Right forelimb (tissue), 1 donor: ENCODE data around the gene SLC1A2.

Experiments
- DNase-seq: peaks from one replicate; pipeline ENCODE4 v3.0.0-alpha.2; 2018

SLC1A2 gene

GRCh38 chr11:35412285-35412684 is 7.1 kb downstream of the SLC1A2 start:
- no peak for DNase-seq

DNA sequence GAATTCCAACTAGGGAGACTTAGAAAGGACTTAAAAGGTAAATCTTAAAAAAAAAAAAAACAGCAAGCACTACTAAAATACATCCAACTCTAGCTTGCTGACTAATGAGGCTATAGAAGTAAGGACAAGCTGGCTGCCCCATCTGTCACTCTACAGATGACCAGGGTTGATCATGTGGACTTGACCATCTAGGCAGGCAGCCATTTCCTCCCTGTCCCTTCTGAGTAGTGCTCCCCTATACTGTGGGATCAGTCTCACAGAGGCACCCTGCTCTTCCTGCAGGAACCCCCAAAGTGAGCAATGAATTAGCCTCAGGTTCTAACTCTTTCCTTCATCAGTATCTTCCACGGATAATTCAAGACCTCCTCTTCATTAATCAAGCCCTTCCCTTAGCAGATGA is 12.3 kb downstream of the SLC1A2 start:
- no peak for DNase-seq

DNA sequence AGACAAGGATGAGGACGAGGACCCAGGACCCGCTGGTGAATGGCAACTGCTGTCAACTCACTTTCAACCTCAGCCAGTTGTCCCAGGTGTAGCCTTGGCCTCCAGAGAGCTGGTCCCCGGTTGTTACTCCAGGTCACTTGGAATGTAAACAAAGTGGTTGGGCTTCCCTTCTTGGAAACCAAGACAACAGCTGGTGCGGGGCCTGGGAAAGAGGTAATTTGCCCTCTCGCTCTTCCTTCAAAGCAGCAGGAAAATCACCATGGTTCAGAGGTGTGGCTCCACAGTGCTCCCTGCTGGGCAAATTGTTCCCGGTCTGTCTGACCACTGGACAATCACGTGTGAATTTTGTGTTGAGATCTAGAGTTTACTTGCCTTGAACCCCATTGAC is 15.0 kb downstream of the SLC1A2 start:
- DNase-seq: no peak

DNA sequence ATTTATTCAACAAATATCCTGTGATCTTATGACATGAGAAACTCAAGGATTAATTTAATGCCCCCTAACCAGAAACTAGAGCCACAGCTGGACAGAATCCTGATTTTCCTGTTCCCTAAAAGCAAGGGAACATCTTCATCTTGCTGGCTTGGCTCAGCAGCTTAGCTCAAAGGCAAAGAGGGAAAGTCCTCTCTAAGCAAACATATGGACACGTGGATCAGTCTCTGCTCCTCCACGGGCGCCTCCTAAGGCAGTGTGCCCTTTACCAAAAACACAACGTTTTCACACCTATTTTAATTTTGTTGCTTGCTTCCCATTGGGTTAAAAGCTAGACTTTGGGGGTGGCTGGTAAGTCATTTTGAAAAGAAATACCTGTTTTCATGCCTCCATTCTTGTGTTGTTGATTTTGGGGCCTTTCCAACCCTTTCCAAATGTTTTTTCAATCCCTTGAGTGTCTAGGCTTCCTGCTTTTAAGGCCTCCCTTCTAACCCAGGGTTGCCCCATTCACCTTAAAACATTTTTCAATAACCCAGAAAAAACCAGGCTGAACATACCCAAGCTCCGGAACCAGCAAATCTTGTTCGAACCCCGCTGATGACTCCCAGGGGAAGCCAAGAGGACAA is 15.5 kb downstream of the SLC1A2 start:
- DNase-seq: no peak

DNA sequence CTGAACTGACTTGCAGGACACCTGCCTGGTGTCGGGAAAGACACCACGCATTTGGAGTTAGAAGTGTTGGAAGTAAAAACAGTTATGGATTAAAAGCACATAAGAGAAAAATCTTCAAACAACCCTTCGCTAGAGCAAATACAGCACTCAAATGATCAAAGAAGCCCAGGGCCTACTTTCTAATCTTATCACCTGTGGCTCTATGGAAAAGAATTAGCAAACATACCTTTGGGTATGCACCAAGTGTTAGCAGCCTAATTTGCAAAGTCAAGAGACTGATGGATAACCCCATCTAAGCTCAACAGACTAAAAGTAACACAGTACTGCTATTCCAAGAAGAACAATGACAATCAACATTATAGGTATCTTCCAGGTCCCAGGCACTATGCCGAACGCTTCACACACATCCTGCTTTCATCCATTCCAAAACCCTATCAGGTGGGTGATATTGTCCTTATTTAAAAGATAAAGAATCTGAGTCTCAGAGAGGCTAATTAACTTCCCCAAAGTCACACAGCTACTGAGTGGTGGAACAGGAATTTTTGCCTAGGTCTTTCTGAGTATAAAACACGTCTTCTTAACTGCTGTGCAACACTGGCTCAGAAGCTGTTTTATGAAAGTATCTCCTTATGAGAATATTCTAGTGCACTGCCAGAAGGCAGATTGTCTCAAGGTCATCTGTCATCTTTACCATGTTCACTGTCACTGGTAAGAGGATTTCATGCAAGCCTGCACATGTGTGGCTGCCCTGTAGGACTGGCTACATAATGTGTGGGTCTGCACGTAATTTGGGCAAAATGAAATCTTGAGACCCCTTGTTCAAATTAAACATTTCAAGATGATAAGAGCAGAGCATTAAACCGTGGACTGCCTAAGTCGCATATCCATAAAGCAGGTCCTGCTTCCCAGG is 16.4 kb downstream of the SLC1A2 start:
- no peak for DNase-seq

- DNase-seq: no peak
Measured at GRCh38 chr11:35398881-35399280, 20.5 kb downstream of the SLC1A2 start.

- no peak for DNase-seq
Measured at GRCh38 chr11:35394941-35395340, 24.4 kb downstream of the SLC1A2 start.

GRCh38 chr11:35393098-35393497 is 26.3 kb downstream of the SLC1A2 start:
- DNase-seq: no peak

DNA sequence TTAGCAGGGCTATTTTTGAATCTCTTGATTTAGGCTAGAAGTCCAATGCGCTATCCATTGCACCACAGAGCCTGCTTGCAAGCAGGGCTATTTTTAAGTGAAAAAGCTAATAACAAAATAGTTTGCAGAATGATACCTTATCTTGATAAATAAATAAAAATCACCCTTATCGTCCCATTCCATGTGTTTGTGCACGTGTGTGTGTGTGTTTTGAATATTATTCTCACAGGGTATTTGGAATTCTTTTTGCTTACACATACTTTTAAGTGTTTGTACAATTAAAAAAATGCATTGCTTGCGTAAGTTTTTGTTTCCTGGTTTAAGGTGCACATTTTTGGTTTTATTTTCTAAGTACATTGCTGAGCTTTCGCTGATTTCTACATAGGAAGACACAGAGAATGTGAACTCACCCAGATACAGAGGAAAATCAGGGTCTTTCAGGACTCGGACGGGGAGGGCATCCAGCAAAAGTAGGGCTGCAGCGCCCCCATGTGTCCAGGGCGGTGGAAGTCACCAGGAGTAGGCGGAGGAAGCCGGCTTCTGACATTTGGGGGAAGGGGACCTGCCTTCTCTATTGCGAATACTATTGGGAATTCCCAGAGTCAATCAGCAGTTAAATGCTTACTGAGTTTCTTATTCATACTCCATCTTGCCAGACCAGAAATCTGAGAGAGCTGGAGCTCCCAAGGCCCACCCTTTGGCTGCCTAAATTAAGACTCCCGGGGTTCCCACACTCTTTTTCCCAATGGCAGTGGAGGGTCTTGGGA is 27.3 kb downstream of the SLC1A2 start:
- peak; percentile 95 for DNase-seq

GRCh38 chr11:35390737-35391682 is 28.3 kb downstream of the SLC1A2 start:
- no peak for DNase-seq

DNA sequence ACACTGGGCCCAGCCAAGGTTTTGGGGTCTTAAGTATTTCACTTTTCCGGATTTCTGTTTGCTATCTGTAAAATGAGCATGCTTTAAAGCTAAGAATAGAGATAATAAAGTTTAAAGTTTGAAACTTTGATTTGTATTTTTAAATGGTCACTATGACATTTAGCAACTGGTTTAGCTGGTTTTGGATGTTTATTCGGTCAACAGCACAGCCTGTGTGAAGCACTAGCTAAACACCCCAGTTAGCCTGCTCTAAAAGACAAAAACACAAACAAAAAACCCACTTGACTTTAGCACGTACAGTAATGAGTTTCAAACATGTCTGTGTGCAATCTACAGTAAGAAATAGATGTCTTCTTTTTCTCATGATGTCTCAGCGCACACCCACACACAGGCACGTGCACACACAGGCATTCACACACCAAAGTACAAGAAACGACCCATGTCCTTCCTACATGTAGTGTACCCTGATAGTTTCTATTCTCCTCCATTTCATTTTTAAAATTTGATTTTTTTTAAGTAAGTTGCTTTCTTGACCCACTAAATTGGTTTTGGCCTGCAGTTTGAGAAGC is 29.4 kb downstream of the SLC1A2 start:
- DNase-seq: no peak

DNA sequence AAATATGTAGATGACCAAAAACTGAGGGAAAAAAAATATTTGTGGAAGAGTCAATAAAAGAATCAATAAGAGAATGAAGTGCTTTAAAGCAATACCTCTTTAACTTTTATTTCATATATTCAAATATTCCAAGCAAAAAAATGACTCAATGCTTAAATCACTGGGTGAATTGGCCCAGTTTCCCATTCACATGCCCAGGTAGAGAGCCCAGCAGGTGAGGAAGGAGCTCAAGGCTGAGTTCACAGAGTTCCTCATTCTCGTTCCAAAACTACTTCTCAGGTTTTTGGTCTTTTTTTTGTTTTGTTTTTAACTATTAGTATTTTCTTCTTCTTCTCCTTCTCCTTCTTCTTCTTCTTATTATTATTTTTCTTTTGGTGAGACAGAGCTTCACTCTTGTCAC is 30.2 kb downstream of the SLC1A2 start:
- DNase-seq: no peak

- no peak for DNase-seq
Measured at GRCh38 chr11:35388061-35388460, 31.3 kb downstream of the SLC1A2 start.

DNA sequence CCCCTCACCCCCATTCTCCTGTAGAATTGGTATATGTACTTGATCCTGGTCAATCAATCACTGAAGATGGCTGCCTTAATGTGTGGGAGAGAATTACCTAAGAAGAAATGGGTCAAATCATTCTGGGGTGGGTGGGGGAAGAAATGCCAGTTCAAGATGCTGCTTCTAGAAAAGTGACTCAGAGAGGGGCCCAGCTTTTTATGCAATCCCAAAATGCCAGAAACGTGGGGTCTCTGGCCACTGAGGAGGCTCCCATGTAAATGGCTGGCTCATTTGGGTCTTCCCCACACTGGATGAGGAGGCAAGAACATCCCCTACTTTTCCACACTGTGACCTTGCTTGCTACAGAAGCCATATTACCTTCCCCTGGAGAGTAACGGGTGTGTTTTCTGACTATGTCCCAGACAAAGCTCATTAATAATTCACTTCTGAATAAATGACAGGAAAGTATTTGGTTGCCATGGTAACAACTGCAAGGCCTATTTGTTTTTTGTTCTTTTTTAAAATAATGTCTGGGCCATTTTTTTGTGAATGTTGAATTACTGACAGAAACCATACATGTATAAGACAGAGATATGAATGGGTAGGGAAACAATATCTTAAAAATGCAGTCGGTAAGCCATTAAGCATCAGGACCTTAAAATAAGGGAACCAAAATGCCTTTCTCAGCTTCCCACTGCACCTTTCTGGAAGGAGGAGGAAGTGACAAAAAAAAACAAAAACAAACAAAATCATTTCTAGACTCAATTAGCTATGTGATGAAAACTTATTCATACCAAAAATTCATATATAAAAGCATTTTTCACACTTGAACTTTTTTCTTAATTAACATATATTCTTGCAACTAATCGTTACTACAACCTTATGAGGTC is 32.0 kb downstream of the SLC1A2 start:
- DNase-seq: no peak

GRCh38 chr11:35383953-35384352 is 35.4 kb downstream of the SLC1A2 start:
- no peak for DNase-seq

GRCh38 chr11:35381709-35382322 is 37.5 kb downstream of the SLC1A2 start:
- DNase-seq: no peak

DNA sequence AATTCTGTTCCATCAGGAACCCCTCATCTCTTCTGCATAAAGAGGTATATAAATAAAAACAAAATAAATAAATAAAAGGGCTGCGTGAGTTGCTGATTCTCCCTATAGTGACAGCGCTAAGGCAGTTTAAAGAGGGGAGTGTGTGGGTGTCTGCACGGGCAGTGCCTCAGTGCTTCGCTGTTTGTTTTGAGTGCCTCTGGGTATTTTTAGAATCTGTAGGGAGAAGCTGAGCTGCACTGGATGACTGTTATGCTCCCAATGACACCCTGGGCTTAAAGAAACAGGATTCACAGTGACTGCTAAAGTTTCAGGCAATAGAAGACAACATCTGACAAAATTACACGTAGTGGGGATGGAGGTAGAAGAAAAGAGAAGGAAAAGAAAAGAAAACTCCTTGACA is 38.8 kb downstream of the SLC1A2 start:
- no peak for DNase-seq

GRCh38 chr11:35377262-35377661 is 42.1 kb downstream of the SLC1A2 start:
- no peak for DNase-seq

DNA sequence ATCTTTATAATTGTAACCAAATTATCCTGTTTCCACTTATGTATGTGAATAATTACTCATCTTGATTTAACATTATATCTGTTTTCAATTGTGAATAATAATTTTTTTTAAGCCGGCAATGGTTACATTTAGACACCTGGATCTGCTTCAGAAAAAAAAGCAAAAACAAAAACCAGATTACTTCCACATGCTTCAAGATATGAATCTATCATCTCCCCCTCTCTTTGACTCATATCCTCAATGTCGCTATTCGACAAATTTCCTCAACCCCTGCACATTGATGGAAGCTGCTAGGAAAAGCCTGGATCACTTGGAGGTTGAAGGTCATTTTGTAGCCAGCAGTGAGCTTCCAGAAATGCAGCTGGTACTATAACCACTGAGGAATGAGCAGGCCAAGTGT is 42.7 kb downstream of the SLC1A2 start:
- DNase-seq: no peak

DNA sequence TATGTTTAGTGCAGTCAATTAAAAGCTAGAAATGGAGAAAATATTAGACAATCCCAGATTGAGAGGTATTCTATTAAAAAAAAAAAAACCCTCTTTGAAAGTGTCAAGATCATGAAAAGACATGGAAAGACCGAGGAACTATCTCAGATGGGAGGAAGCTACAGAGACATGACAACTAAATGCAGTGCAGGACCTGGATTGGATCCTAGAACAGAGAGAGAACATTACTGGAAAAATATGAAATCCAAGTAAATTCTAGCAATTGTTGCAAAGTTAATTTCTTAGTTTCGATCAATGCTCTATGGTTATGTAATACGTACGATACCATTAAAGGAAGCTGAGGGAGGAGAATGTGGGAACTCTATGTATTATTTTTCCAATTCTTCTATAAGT is 43.2 kb downstream of the SLC1A2 start:
- DNase-seq: no peak
